CD4-positive, alpha-beta memory T cell (primary cell): Measurements from ENCODE around the gene ITPK1. TPM values are rescaled to one million over a fixed set of nuclear protein-coding genes. Genes with fewer than 3 reads are reported as not detected.

Experiments
- CTCF ChIA-PET: fragments of 350-600 bp; sonication (Branson Sonifier 250); formaldehyde crosslinking; loops from one replicate; lab custom pipeline; 2021; ENCODE audit warnings: inconsistent platforms; ENCODE audit not compliant: partially characterized antibody; lab: Charles Lee
- POLR2A ChIA-PET: fragments of 350-600 bp; sonication (Branson Sonifier 250); formaldehyde crosslinking; loops from one replicate; lab custom pipeline; 2021; ENCODE audit not compliant: partially characterized antibody; lab: Charles Lee
- DNase-seq, 5 donors: peaks; one replicate each; pipeline versions ENCODE4 v3.0.0 to v3.0.0-alpha.2; 2020 to 2022; ENCODE audit warnings: mixed read lengths in 1 of 5
- H3K27ac ChIP-seq: one replicate; pipeline ENCODE4 v1.7.0; 2013; ENCODE audit warnings: low read depth, low read length
- H3K27me3 ChIP-seq: 2 replicates; pipeline ENCODE4 v1.7.0; 2013; ENCODE audit warnings: mild to moderate bottlenecking, low read length, moderate library complexity; ENCODE audit not compliant: insufficient read depth
- H3K36me3 ChIP-seq: 2 replicates; pipeline ENCODE4 v1.7.0; 2013; ENCODE audit warnings: mild to moderate bottlenecking, low read length, moderate library complexity; ENCODE audit not compliant: insufficient read depth
- H3K4me1 ChIP-seq: 2 replicates; pipeline ENCODE4 v1.7.0; 2013; ENCODE audit warnings: mild to moderate bottlenecking, low read length, moderate library complexity; ENCODE audit not compliant: insufficient read depth
- H3K4me3 ChIP-seq, 2 donors: one replicate each; pipeline ENCODE4 v1.7.0; 2013; ENCODE audit warnings: low read length in 2 of 2, mild to moderate bottlenecking in 1 of 2
- H3K9me3 ChIP-seq, 2 donors: one replicate each; pipeline ENCODE4 v1.7.0; 2013; ENCODE audit warnings: low read length in 2 of 2, control low read depth in 1 of 2; ENCODE audit not compliant: control insufficient read depth in 1 of 2
- H3K27ac Mint-ChIP-seq, 7 donors: one replicate each; pipeline ENCODE4 v1.8.0; 2020 to 2021; ENCODE audit warnings: mixed read lengths in 7 of 7, mild to moderate bottlenecking in 6 of 7, inconsistent platforms in 3 of 7, moderate library complexity in 3 of 7
- H3K27me3 Mint-ChIP-seq, 2 donors: one replicate each; pipeline ENCODE4 v1.8.0; 2020 to 2021; ENCODE audit warnings: mixed read lengths in 2 of 2
- H3K36me3 Mint-ChIP-seq, 2 donors: one replicate each; pipeline ENCODE4 v1.8.0; 2020 to 2021; ENCODE audit warnings: mixed read lengths in 2 of 2, inconsistent platforms in 1 of 2, mild to moderate bottlenecking in 1 of 2
- H3K4me1 Mint-ChIP-seq, 4 donors: one replicate each; pipeline ENCODE4 v1.8.0; 2020 to 2021; ENCODE audit warnings: mixed read lengths in 4 of 4, mild to moderate bottlenecking in 1 of 4
- H3K4me3 Mint-ChIP-seq, 8 donors: one replicate each; pipeline ENCODE4 v1.8.0; 2020 to 2021; ENCODE audit warnings: mixed read lengths in 8 of 8, mild to moderate bottlenecking in 7 of 8, moderate library complexity in 6 of 8, inconsistent platforms in 3 of 8
- H3K9me3 Mint-ChIP-seq, 8 donors: one replicate each; pipeline ENCODE4 v1.8.0; 2020 to 2021; ENCODE audit warnings: mixed read lengths in 8 of 8, mild to moderate bottlenecking in 5 of 8, inconsistent platforms in 3 of 8, moderate library complexity in 1 of 8
- intact Hi-C: fragments of 100-400 bp; cut with micrococcal nuclease; formaldehyde crosslinking; loops from one replicate; pipeline ENCODE4 v1.15.1; 2023
- polyA plus RNA-seq, 2 donors: library from polyadenylated mRNA; unstranded; fragments of 300-500 nt; fragmentation: Illumina TruSeq; gene quantifications; one replicate each; pipeline ENCODE4 v1.2.3, GENCODE V29; 2021
- total RNA-seq, 2 experiments: library from RNA; stranded (reverse); gene quantifications; one replicate each; pipeline ENCODE4 v1.2.3, GENCODE V29; 2021

Gene ITPK1
- total and polyA plus RNA-seq, 4 experiments from 2014 or later = 12.5 to 30.0 (median 26.9) TPM

- intact Hi-C loops = no loop called here
- POLR2A ChIA-PET = no interaction called here
- Histone ChIP-seq H3K4me1 (peaks cover 8% of the 10 kb centered on the region), H3K27me3 (no peaks in the 10 kb centered on the region), H3K36me3 (no peaks in the 10 kb centered on the region), H3K27ac (no peak overlapping the region), H3K9me3 (no peaks in the 10 kb centered on the region), H3K4me3 (no peak overlapping the region)
- CTCF ChIA-PET = interaction anchor here (0.7 to 5.9 kb wide), 4 partner anchors 7 to 18 kb away, joined by 3 to 40 read pairs (median 4); no protein-coding TSS in a partner anchor
- H3K9me3 Mint-ChIP-seq = no peaks in the 10 kb centered on the region
- no peak for DNase-seq
- no peaks in the 10 kb centered on the region for H3K36me3 Mint-ChIP-seq
- H3K4me3 Mint-ChIP-seq = no peak overlapping the region
- peak overlapping the region in 1 of 7 donors; percentile 70 for H3K27ac Mint-ChIP-seq
- H3K27me3 Mint-ChIP-seq = no peaks in the 10 kb centered on the region
- H3K4me1 Mint-ChIP-seq = peaks cover 0 to 7% (median 3%) of the 10 kb centered on the region in 4 donors
Measured at GRCh38 chr14:93120517-93120916, 4.8 kb upstream of the ITPK1 start.

- Histone ChIP-seq H3K27ac (peak overlapping the region; percentile 79), H3K4me1 (peaks cover 38% of the 10 kb centered on the region), H3K9me3 (no peaks in the 10 kb centered on the region), H3K27me3 (no peaks in the 10 kb centered on the region), H3K36me3 (no peaks in the 10 kb centered on the region), H3K4me3 (peak overlapping the region; percentile 47 to 76)
- H3K4me3 Mint-ChIP-seq = peak overlapping the region; percentile 71 to 83 (median 81)
- no peak for DNase-seq
- CTCF ChIA-PET = interaction anchor here (0.5 to 5.9 kb wide), 13 partner anchors 9 to 102 kb away, joined by 3 to 40 read pairs (median 3); partner anchors contain the start of genes GON7, LYSET, MOAP1 and UBR7
- H3K4me1 Mint-ChIP-seq = peaks cover 19 to 28% (median 21%) of the 10 kb centered on the region in 4 donors
- intact Hi-C loops = no loop called here
- peaks cover 0 to 1% (median 0%) of the 10 kb centered on the region in 8 donors for H3K9me3 Mint-ChIP-seq
- POLR2A ChIA-PET = interaction anchor here (0.8 to 5.2 kb wide), 5 partner anchors 10 to 268 kb away, joined by 3 to 51 read pairs (median 6); partner anchors contain the start of genes LYSET and MOAP1
- peak overlapping the region; percentile 72 to 91 (median 77) for H3K27ac Mint-ChIP-seq
- peaks cover 0 to 2% of the 10 kb centered on the region in 2 donors for H3K36me3 Mint-ChIP-seq
- H3K27me3 Mint-ChIP-seq = no peaks in the 10 kb centered on the region
Measured at GRCh38 chr14:93116676-93117200, 1.0 kb upstream of the ITPK1 start.

GRCh38 chr14:93115069-93115820 is 480 bp downstream of the ITPK1 start:
- Mint-ChIP-seq H3K36me3 (peaks cover 0 to 2% of the 10 kb centered on the region in 2 donors), H3K27ac (peak overlapping the region in 4 of 7 donors; percentile 66 to 90 (median 78)), H3K9me3 (peaks cover 0 to 1% (median 0%) of the 10 kb centered on the region in 8 donors), H3K4me1 (peaks cover 19 to 29% (median 21%) of the 10 kb centered on the region in 4 donors), H3K27me3 (no peaks in the 10 kb centered on the region), H3K4me3 (peak overlapping the region; percentile 51 to 92 (median 88))
- POLR2A ChIA-PET = interaction anchor here (0.9 to 5.2 kb wide), 11 partner anchors 9 to 993 kb away, joined by 3 to 51 read pairs (median 3); partner anchors contain the start of genes CPSF2, GON7, LYSET and MOAP1
- Histone ChIP-seq H3K4me1 (peaks cover 38% of the 10 kb centered on the region), H3K27me3 (no peaks in the 10 kb centered on the region), H3K36me3 (no peaks in the 10 kb centered on the region), H3K27ac (peak overlapping the region; percentile 64), H3K4me3 (peak overlapping the region in 1 of 2 donors; percentile 72), H3K9me3 (no peaks in the 10 kb centered on the region)
- CTCF ChIA-PET = interaction anchor here (0.8 to 5.3 kb wide), 8 partner anchors 16 to 216 kb away, joined by 4 to 129 read pairs (median 44); partner anchors contain the start of genes LYSET and MOAP1
- DNase-seq = peak; percentile 80 to 89 (median 87)
- intact Hi-C loops = loop anchor here (1.0 to 2.0 kb wide), 3 partner anchors 12 to 321 kb away; partner anchors contain the start of genes GOLGA5, LYSET and MOAP1

- Mint-ChIP-seq H3K27me3 (no peaks in the 10 kb centered on the region), H3K4me3 (peak overlapping the region; percentile 83 to 92 (median 88)), H3K9me3 (peaks cover 0 to 1% (median 0%) of the 10 kb centered on the region in 8 donors), H3K36me3 (peaks cover 0 to 2% of the 10 kb centered on the region in 2 donors), H3K4me1 (peaks cover 19 to 34% (median 21%) of the 10 kb centered on the region in 4 donors), H3K27ac (peak overlapping the region; percentile 66 to 95 (median 81))
- DNase-seq = peak in 1 of 5 donors; percentile 7
- CTCF ChIA-PET = interaction anchor here (1.8 to 5.3 kb wide), 7 partner anchors 15 to 103 kb away, joined by 5 to 129 read pairs (median 56); partner anchors contain the start of genes LYSET and MOAP1
- Histone ChIP-seq H3K27ac (peak overlapping the region; percentile 64), H3K4me3 (peak overlapping the region in 1 of 2 donors; percentile 72), H3K36me3 (no peaks in the 10 kb centered on the region), H3K4me1 (peaks cover 38% of the 10 kb centered on the region), H3K9me3 (no peaks in the 10 kb centered on the region), H3K27me3 (no peaks in the 10 kb centered on the region)
- POLR2A ChIA-PET = interaction anchor here (0.9 to 5.2 kb wide), 10 partner anchors 8 to 992 kb away, joined by 3 to 51 read pairs (median 4); partner anchors contain the start of genes CPSF2, GON7, LYSET and MOAP1
- intact Hi-C loops = loop anchor here (1.0 to 5.0 kb wide), 5 partner anchors 11 to 778 kb away; partner anchors contain the start of genes BTBD7, GOLGA5, LYSET and MOAP1
Measured at GRCh38 chr14:93114713-93115068, 1.0 kb downstream of the ITPK1 start.

- peaks cover 20 to 36% (median 21%) of the 10 kb centered on the region in 4 donors for H3K4me1 Mint-ChIP-seq
- peak overlapping the region; percentile 78 to 95 (median 88) for H3K27ac Mint-ChIP-seq
- no peaks in the 10 kb centered on the region for H3K27me3 Mint-ChIP-seq
- peak overlapping the region; percentile 83 to 92 (median 88) for H3K4me3 Mint-ChIP-seq
- Histone ChIP-seq H3K4me3 (peak overlapping the region in 1 of 2 donors; percentile 72), H3K4me1 (peaks cover 38% of the 10 kb centered on the region), H3K27me3 (no peaks in the 10 kb centered on the region), H3K9me3 (no peaks in the 10 kb centered on the region), H3K36me3 (no peaks in the 10 kb centered on the region), H3K27ac (peak overlapping the region; percentile 64)
- peaks cover 0 to 2% of the 10 kb centered on the region in 2 donors for H3K36me3 Mint-ChIP-seq
- ChIA-PET POLR2A (interaction anchor here (0.9 to 5.2 kb wide), 14 partner anchors 8 to 992 kb away, joined by 3 to 51 read pairs (median 4); partner anchors contain the start of genes CPSF2, GOLGA5, GON7 and LYSET), CTCF (interaction anchor here (0.6 to 5.3 kb wide), 30 partner anchors 12 to 1066 kb away, joined by 3 to 129 read pairs (median 6); partner anchors contain the start of genes GON7, LYSET, MOAP1 and UBR7)
- H3K9me3 Mint-ChIP-seq = peaks cover 0 to 1% (median 0%) of the 10 kb centered on the region in 8 donors
- intact Hi-C loops = loop anchor here (2.0 to 5.0 kb wide), 3 partner anchors 71 to 778 kb away; partner anchors contain the start of genes BTBD7, LYSET and MOAP1
- peak in 1 of 5 donors; percentile 5 for DNase-seq
Measured at GRCh38 chr14:93114068-93114710, 1.5 kb downstream of the ITPK1 start.

- H3K27me3 ChIP-seq = no peaks in the 10 kb centered on the region
- H3K4me1 Mint-ChIP-seq = peaks cover 20 to 36% (median 21%) of the 10 kb centered on the region in 4 donors
- ChIA-PET POLR2A (interaction anchor here (0.8 to 5.2 kb wide), 12 partner anchors 10 to 320 kb away, joined by 3 to 51 read pairs (median 4); partner anchors contain the start of genes GOLGA5, GON7, LYSET and MOAP1), CTCF (interaction anchor here (0.6 to 5.3 kb wide), 42 partner anchors 7 to 1067 kb away, joined by 3 to 129 read pairs (median 5); partner anchors contain the start of genes GON7, LYSET, MOAP1 and UBR7)
- H3K36me3 Mint-ChIP-seq = peaks cover 0 to 2% of the 10 kb centered on the region in 2 donors
- H3K4me3 ChIP-seq = no peak overlapping the region
- peak in 1 of 5 donors; percentile 2 for DNase-seq
- H3K9me3 ChIP-seq = no peaks in the 10 kb centered on the region
- H3K4me3 Mint-ChIP-seq = peak overlapping the region; percentile 74 to 92 (median 88)
- no peaks in the 10 kb centered on the region for H3K36me3 ChIP-seq
- H3K4me1 ChIP-seq = peaks cover 38% of the 10 kb centered on the region
- peak overlapping the region; percentile 78 to 95 (median 93) for H3K27ac Mint-ChIP-seq
- peaks cover 0 to 1% (median 0%) of the 10 kb centered on the region in 8 donors for H3K9me3 Mint-ChIP-seq
- no peaks in the 10 kb centered on the region for H3K27me3 Mint-ChIP-seq
- H3K27ac ChIP-seq = peak overlapping the region; percentile 33
- intact Hi-C loops = loop anchor here (1.0 to 5.0 kb wide), 7 partner anchors 19 to 779 kb away; partner anchors contain the start of genes BTBD7, LYSET and MOAP1
Measured at GRCh38 chr14:93113678-93114067, 2.1 kb downstream of the ITPK1 start.
